Hepatocyte (in vitro differentiated cells): ENCODE results near the gene LRRC1.

Source experiments
- EZH2 ChIP-seq: fragments of 200-600 bp; sonication (generic); IDR thresholded peaks from 2 replicates; pipeline ENCODE4 v1.6.1; 2016; ENCODE audit warnings: antibody characterized with exemption, mild to moderate bottlenecking, borderline replicate concordance
- EZH2phosphoT487 ChIP-seq: fragments of 200-600 bp; sonication (generic); IDR thresholded peaks from one replicate; pipeline ENCODE4 v1.6.1; 2018; ENCODE audit warnings: antibody characterized with exemption, mild to moderate bottlenecking, low read depth, moderate library complexity; ENCODE audit not compliant: unreplicated experiment, severe bottlenecking
- TF ChIP-seq, protein P1 (sequence below): fragments of 200-600 bp; sonication (generic); IDR thresholded peaks from 2 replicates; pipeline ENCODE4 v1.5.1; 2016; ENCODE audit warnings: antibody characterized with exemption, mild to moderate bottlenecking; ENCODE audit not compliant: poor library complexity

- TF ChIP-seq, protein P1, sequence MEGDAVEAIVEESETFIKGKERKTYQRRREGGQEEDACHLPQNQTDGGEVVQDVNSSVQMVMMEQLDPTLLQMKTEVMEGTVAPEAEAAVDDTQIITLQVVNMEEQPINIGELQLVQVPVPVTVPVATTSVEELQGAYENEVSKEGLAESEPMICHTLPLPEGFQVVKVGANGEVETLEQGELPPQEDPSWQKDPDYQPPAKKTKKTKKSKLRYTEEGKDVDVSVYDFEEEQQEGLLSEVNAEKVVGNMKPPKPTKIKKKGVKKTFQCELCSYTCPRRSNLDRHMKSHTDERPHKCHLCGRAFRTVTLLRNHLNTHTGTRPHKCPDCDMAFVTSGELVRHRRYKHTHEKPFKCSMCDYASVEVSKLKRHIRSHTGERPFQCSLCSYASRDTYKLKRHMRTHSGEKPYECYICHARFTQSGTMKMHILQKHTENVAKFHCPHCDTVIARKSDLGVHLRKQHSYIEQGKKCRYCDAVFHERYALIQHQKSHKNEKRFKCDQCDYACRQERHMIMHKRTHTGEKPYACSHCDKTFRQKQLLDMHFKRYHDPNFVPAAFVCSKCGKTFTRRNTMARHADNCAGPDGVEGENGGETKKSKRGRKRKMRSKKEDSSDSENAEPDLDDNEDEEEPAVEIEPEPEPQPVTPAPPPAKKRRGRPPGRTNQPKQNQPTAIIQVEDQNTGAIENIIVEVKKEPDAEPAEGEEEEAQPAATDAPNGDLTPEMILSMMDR = no peak
- TF ChIP-seq EZH2phosphoT487 (no peak), EZH2 (no peak)
Observed at GRCh38 chr6:53920881-53921280, 126.1 kb downstream of the LRRC1 start.
